Liver (tissue), 3 donors: ENCODE data around the gene CSAD.

Experiments used
- CTCF ChIP-seq: fragments of 150-350 bp; IDR thresholded peaks from 2 replicates; pipeline ENCODE4 v1.5.1; 2017; ENCODE audit warnings: improper control_type of control experiment, low read depth, low read length; ENCODE audit not compliant: missing input control
- FOXA1 ChIP-seq: IDR thresholded peaks from 2 replicates; pipeline ENCODE4 v1.6.1; 2016; ENCODE audit warnings: antibody characterized with exemption
- HNF4G ChIP-seq: IDR thresholded peaks from 2 replicates; pipeline ENCODE4 v1.6.1; 2016; ENCODE audit warnings: antibody characterized with exemption
- JUND ChIP-seq, 2 donors: IDR thresholded peaks; 2 replicates each; pipeline ENCODE4 v1.6.1; 2016; ENCODE audit warnings: antibody characterized with exemption in 2 of 2
- RAD21 ChIP-seq, 2 donors: IDR thresholded peaks; 2 replicates each; pipeline ENCODE4 v1.6.1; 2016; ENCODE audit warnings: antibody characterized with exemption in 2 of 2, mild to moderate bottlenecking in 2 of 2
- SP1 ChIP-seq: IDR thresholded peaks from 2 replicates; pipeline ENCODE4 v1.6.1; 2018; ENCODE audit warnings: antibody characterized with exemption, mild to moderate bottlenecking
- TAF1 ChIP-seq: conservative IDR thresholded peaks from 2 replicates; pipeline ENCODE4 v1.6.1; 2016; ENCODE audit warnings: antibody characterized with exemption, mild to moderate bottlenecking
- YY1 ChIP-seq: IDR thresholded peaks from 2 replicates; pipeline ENCODE4 v1.6.1; 2016; ENCODE audit warnings: antibody characterized with exemption, mild to moderate bottlenecking
- ZBTB33 ChIP-seq: IDR thresholded peaks from 2 replicates; pipeline ENCODE4 v1.6.1; 2016; ENCODE audit warnings: antibody characterized with exemption
- TF ChIP-seq, protein P1 (sequence below): IDR thresholded peaks from 2 replicates; pipeline ENCODE4 v1.6.1; 2016; ENCODE audit warnings: antibody characterized with exemption
- TF ChIP-seq, protein P2 (sequence below): IDR thresholded peaks from 2 replicates; pipeline ENCODE4 v1.6.1; 2016; ENCODE audit warnings: antibody characterized with exemption
- TF ChIP-seq, protein P3 (sequence below): IDR thresholded peaks from 2 replicates; pipeline ENCODE4 v1.6.1; 2016; ENCODE audit warnings: antibody characterized with exemption, mild to moderate bottlenecking
- donor health status: healthy.
- donor health status: healthy.

GRCh38 chr12:53224897-53225634 lies 44.3 kb upstream of the CSAD start:
- TF ChIP-seq, protein P1, sequence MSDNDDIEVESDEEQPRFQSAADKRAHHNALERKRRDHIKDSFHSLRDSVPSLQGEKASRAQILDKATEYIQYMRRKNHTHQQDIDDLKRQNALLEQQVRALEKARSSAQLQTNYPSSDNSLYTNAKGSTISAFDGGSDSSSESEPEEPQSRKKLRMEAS, result no peak
- no peak for TF ChIP-seq CTCF
- no peak for TF ChIP-seq TAF1
- TF ChIP-seq, protein P2, sequence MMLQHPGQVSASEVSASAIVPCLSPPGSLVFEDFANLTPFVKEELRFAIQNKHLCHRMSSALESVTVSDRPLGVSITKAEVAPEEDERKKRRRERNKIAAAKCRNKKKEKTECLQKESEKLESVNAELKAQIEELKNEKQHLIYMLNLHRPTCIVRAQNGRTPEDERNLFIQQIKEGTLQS, result no peak
- no peak for TF ChIP-seq ZBTB33
- no peak for TF ChIP-seq HNF4G
- TF ChIP-seq, protein P3, sequence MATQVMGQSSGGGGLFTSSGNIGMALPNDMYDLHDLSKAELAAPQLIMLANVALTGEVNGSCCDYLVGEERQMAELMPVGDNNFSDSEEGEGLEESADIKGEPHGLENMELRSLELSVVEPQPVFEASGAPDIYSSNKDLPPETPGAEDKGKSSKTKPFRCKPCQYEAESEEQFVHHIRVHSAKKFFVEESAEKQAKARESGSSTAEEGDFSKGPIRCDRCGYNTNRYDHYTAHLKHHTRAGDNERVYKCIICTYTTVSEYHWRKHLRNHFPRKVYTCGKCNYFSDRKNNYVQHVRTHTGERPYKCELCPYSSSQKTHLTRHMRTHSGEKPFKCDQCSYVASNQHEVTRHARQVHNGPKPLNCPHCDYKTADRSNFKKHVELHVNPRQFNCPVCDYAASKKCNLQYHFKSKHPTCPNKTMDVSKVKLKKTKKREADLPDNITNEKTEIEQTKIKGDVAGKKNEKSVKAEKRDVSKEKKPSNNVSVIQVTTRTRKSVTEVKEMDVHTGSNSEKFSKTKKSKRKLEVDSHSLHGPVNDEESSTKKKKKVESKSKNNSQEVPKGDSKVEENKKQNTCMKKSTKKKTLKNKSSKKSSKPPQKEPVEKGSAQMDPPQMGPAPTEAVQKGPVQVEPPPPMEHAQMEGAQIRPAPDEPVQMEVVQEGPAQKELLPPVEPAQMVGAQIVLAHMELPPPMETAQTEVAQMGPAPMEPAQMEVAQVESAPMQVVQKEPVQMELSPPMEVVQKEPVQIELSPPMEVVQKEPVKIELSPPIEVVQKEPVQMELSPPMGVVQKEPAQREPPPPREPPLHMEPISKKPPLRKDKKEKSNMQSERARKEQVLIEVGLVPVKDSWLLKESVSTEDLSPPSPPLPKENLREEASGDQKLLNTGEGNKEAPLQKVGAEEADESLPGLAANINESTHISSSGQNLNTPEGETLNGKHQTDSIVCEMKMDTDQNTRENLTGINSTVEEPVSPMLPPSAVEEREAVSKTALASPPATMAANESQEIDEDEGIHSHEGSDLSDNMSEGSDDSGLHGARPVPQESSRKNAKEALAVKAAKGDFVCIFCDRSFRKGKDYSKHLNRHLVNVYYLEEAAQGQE, result no peak
- TF ChIP-seq RAD21 (IDR thresholded peaks at IDR 0.05), result no peak
- no peak for TF ChIP-seq FOXA1
- TF ChIP-seq SP1, result no peak
- no peak for TF ChIP-seq YY1
- no peak for TF ChIP-seq JUND (IDR thresholded peaks at IDR 0.05)
